HG02678 (cell line): ENCODE data around the gene HOXA3.

ENCODE experiments used
- ATAC-seq: cut with Tn5 transposase; IDR thresholded peaks from one replicate; pipeline ENCODE4 v1.9.1; 2021; ENCODE audit warnings: mild to moderate bottlenecking, moderate library complexity; ENCODE audit not compliant: unreplicated experiment

The HOXA3 gene

GRCh38 chr7:27179503-27180430 is 27.4 kb upstream of the HOXA3 start:
- no peak for ATAC-seq

- ATAC-seq, result no peak
These were observed 26.6 kb upstream of the HOXA3 start for GRCh38 chr7:27179030-27179429.

GRCh38 chr7:27178366-27178765 is 26.0 kb upstream of the HOXA3 start:
- ATAC-seq, result no peak

- ATAC-seq, result no peak
These were observed 25.5 kb upstream of the HOXA3 start for GRCh38 chr7:27177795-27178320.

- no peak for ATAC-seq
These were observed 24.8 kb upstream of the HOXA3 start for GRCh38 chr7:27176962-27177794.

- no peak for ATAC-seq
These were observed 24.1 kb upstream of the HOXA3 start for GRCh38 chr7:27176524-27176845.

GRCh38 chr7:27175626-27176523 is 23.5 kb upstream of the HOXA3 start:
- no peak for ATAC-seq

- ATAC-seq, result no peak
These were observed 22.7 kb upstream of the HOXA3 start for GRCh38 chr7:27174874-27175625.

GRCh38 chr7:27173956-27174873 is 21.8 kb upstream of the HOXA3 start, which contains the start of gene HOXA10:
Gene HOXA10 (minus strand): TSS chr7:27174320. CDS start chr7:27174306, 14 bp downstream.
- no peak for ATAC-seq

- ATAC-seq, result no peak
These were observed 21.1 kb upstream of the HOXA3 start for GRCh38 chr7:27173511-27173955.

- no peak for ATAC-seq
These were observed 20.6 kb upstream of the HOXA3 start for GRCh38 chr7:27172823-27173510.

GRCh38 chr7:27172315-27172774 is 20.0 kb upstream of the HOXA3 start:
- ATAC-seq, result no peak

GRCh38 chr7:27171637-27172314 is 19.4 kb upstream of the HOXA3 start:
- ATAC-seq, result no peak

GRCh38 chr7:27171325-27171636 is 18.9 kb upstream of the HOXA3 start:
- ATAC-seq, result no peak

- ATAC-seq, result no peak
These were observed 18.3 kb upstream of the HOXA3 start for GRCh38 chr7:27170426-27171324.

- ATAC-seq, result no peak
These were observed 17.5 kb upstream of the HOXA3 start for GRCh38 chr7:27169658-27170425.
